Chondrocyte (in vitro differentiated cells): ENCODE measurements around the gene PLXNA4. TPM values are rescaled to one million over a fixed set of nuclear protein-coding genes. Genes with fewer than 3 reads are reported as not detected.

Experiments used
- DNase-seq: peaks from one replicate; pipeline ENCODE4 v3.0.0; 2021; ENCODE audit warnings: mixed read lengths, low spot score
- H3K27ac Mint-ChIP-seq: one replicate; pipeline ENCODE4 v1.8.0; 2021; ENCODE audit warnings: mild to moderate bottlenecking, moderate library complexity, mixed read lengths; ENCODE audit not compliant: unreplicated experiment
- H3K27me3 Mint-ChIP-seq: 2 replicates; pipeline ENCODE4 v1.8.0; 2021; ENCODE audit warnings: low read depth, mixed read lengths
- H3K36me3 Mint-ChIP-seq: 2 replicates; pipeline ENCODE4 v1.8.0; 2021; ENCODE audit warnings: low read depth, mixed read lengths
- H3K4me1 Mint-ChIP-seq: 2 replicates; pipeline ENCODE4 v1.8.0; 2021; ENCODE audit warnings: low read depth, mild to moderate bottlenecking, mixed read lengths
- H3K4me3 Mint-ChIP-seq: one replicate; pipeline ENCODE4 v1.8.0; 2021; ENCODE audit warnings: mild to moderate bottlenecking, moderate library complexity, mixed read lengths; ENCODE audit not compliant: unreplicated experiment
- H3K9me3 Mint-ChIP-seq: 2 replicates; pipeline ENCODE4 v1.8.0; 2021; ENCODE audit warnings: low read depth, mixed read lengths
- CTCF ChIP-seq: fragments of 200-600 bp; sonication (generic); IDR thresholded peaks from 2 replicates; pipeline ENCODE4 v1.5.0; 2021; ENCODE audit warnings: antibody characterized with exemption, mild to moderate bottlenecking, moderate library complexity
- total RNA-seq: library from RNA; stranded (reverse); gene quantifications from 3 replicates; pipeline ENCODE4 v1.2.1, GENCODE V29; 2021

The PLXNA4 gene
- total RNA-seq, 1 donor from 2014 or later, result 11.3 TPM

GRCh38 chr7:132424821-132425724 is 151.2 kb downstream of the PLXNA4 start:
- no peak for DNase-seq
- no peak overlapping the region for H3K27ac Mint-ChIP-seq
- no peaks in the 10 kb centered on the region for H3K36me3 Mint-ChIP-seq
- H3K4me3 Mint-ChIP-seq, result no peak overlapping the region
- no peak for TF ChIP-seq CTCF
- peaks cover 56% of the 10 kb centered on the region for H3K4me1 Mint-ChIP-seq
- H3K27me3 Mint-ChIP-seq, result no peaks in the 10 kb centered on the region
- peaks cover 5% of the 10 kb centered on the region for H3K9me3 Mint-ChIP-seq

GRCh38 chr7:132424277-132424676 is 152.0 kb downstream of the PLXNA4 start:
- Mint-ChIP-seq H3K4me1 (peaks cover 57% of the 10 kb centered on the region), H3K27me3 (no peaks in the 10 kb centered on the region), H3K36me3 (no peaks in the 10 kb centered on the region), H3K4me3 (no peak overlapping the region), H3K27ac (no peak overlapping the region), H3K9me3 (peaks cover 5% of the 10 kb centered on the region)
- no peak for DNase-seq
- TF ChIP-seq CTCF, result no peak

GRCh38 chr7:132423594-132424200 is 152.6 kb downstream of the PLXNA4 start:
- Mint-ChIP-seq H3K4me3 (no peak overlapping the region), H3K4me1 (peaks cover 57% of the 10 kb centered on the region), H3K9me3 (peaks cover 5% of the 10 kb centered on the region), H3K36me3 (no peaks in the 10 kb centered on the region), H3K27ac (no peak overlapping the region), H3K27me3 (no peaks in the 10 kb centered on the region)
- no peak for TF ChIP-seq CTCF
- DNase-seq, result no peak

GRCh38 chr7:132422502-132423111 is 153.7 kb downstream of the PLXNA4 start:
- Mint-ChIP-seq H3K9me3 (peaks cover 5% of the 10 kb centered on the region), H3K27ac (no peak overlapping the region), H3K27me3 (no peaks in the 10 kb centered on the region), H3K4me1 (peaks cover 68% of the 10 kb centered on the region), H3K4me3 (no peak overlapping the region), H3K36me3 (no peaks in the 10 kb centered on the region)
- no peak for TF ChIP-seq CTCF
- DNase-seq, result no peak

GRCh38 chr7:132420527-132420926 is 155.7 kb downstream of the PLXNA4 start:
- DNase-seq, result no peak
- Mint-ChIP-seq H3K4me1 (peaks cover 78% of the 10 kb centered on the region), H3K36me3 (no peaks in the 10 kb centered on the region), H3K9me3 (peaks cover 5% of the 10 kb centered on the region), H3K27me3 (no peaks in the 10 kb centered on the region), H3K27ac (peak overlapping the region; percentile 13), H3K4me3 (no peak overlapping the region)
- TF ChIP-seq CTCF, result no peak
